GM12878 (cell line): ENCODE results near the gene CLIC5. TPM values are rescaled to one million over a fixed set of nuclear protein-coding genes. Genes with fewer than 3 reads are reported as not detected.

ENCODE experiments used
- ATAC-seq: fragments of 200-7000 bp; cut with Tn5 transposase; 3 replicates; pipeline ENCODE4 v1.9.1; 2020; ENCODE audit warnings: mild to moderate bottlenecking, moderate library complexity
- BruUV-seq: library from RNA; stranded (reverse); fragments of 400-500 nt; replicated peaks from 2 replicates; lab custom pipeline; 2021; lab: Mats Ljungman, UMichigan
- CTCF ChIA-PET: fragments of 300-600 bp; sonication (Branson Sonifier 250); formaldehyde crosslinking; extraction: SDS; loops from one replicate; lab custom pipeline; 2021; ENCODE audit warnings: inconsistent platforms; lab: Yijun Ruan, JAX
- POLR2A ChIA-PET: fragments of 350-600 bp; formaldehyde crosslinking; extraction: SDS; loops from one replicate; lab custom pipeline; 2021; ENCODE audit warnings: inconsistent platforms; lab: Charles Lee
- RAD21 ChIA-PET: fragments of 300-600 bp; sonication (Branson Sonifier 250); formaldehyde crosslinking; loops from one replicate; lab custom pipeline; 2023; ENCODE audit warnings: antibody characterized with exemption; ENCODE audit not compliant: unreplicated experiment; lab: Charles Lee
- SMC1A ChIA-PET: fragments of 300-600 bp; sonication (Branson Sonifier 250); formaldehyde crosslinking; loops from one replicate; lab custom pipeline; 2023; ENCODE audit not compliant: unreplicated experiment, uncharacterized antibody; lab: Charles Lee
- DNase-seq: peaks from one replicate; pipeline ENCODE4 v3.0.0-alpha.2; 2011; ENCODE audit warnings: low read depth, low spot score
- FAIRE-seq: peaks from 3 replicates; lab custom pipeline; 2011; peaks lifted over from hg19 to GRCh38; lab: Jason Lieb, UNC
- H2AFZ ChIP-seq: 2 replicates; pipeline ENCODE4 v1.6.0; 2011; ENCODE audit warnings: low read depth, low read length, control low read depth; ENCODE audit not compliant: control insufficient read depth
- H3K27ac ChIP-seq: 2 replicates; pipeline ENCODE4 v1.5.1; 2011; ENCODE audit warnings: control low read depth; ENCODE audit not compliant: control insufficient read depth, insufficient read depth
- H3K27me3 ChIP-seq, 2 experiments: replicated peaks in 1 of 2; 2 replicates each; pipeline versions ENCODE4 v1.6.0 to v1.6.1; 2011; ENCODE audit warnings: low read length in 1 of 2; ENCODE audit not compliant: control insufficient read depth in 2 of 2, insufficient read depth in 2 of 2
- H3K36me3 ChIP-seq, 2 experiments: 2 replicates each; pipeline ENCODE4 v1.5.1; 2011; ENCODE audit warnings: low read length in 1 of 2; ENCODE audit not compliant: control insufficient read depth in 2 of 2, insufficient read depth in 2 of 2
- H3K4me1 ChIP-seq: 2 replicates; pipeline ENCODE4 v1.6.1; 2011; ENCODE audit warnings: mild to moderate bottlenecking, low read length, moderate library complexity, mixed read lengths; ENCODE audit not compliant: control insufficient read depth, insufficient read depth
- H3K4me2 ChIP-seq: 2 replicates; pipeline ENCODE4 v1.6.0; 2011; ENCODE audit warnings: control low read depth; ENCODE audit not compliant: control insufficient read depth, insufficient read depth
- H3K4me3 ChIP-seq: fragments of 200-600 bp; sonication (generic); 2 replicates; pipeline ENCODE4 v1.5.1; 2016
- H3K79me2 ChIP-seq: 2 replicates; pipeline ENCODE4 v1.6.0; 2011; ENCODE audit warnings: low read length; ENCODE audit not compliant: control insufficient read depth, insufficient read depth
- H3K9ac ChIP-seq: 2 replicates; pipeline ENCODE4 v1.8.0; 2011; ENCODE audit warnings: low read length, control low read depth, mixed read lengths; ENCODE audit not compliant: control insufficient read depth, insufficient read depth
- H3K9me3 ChIP-seq: replicated peaks from 3 replicates; pipeline ENCODE4 v1.5.1; 2011; ENCODE audit warnings: mild to moderate bottlenecking, low read length; ENCODE audit not compliant: control insufficient read depth, insufficient read depth
- H4K20me1 ChIP-seq: 2 replicates; pipeline ENCODE4 v1.6.0; 2011; ENCODE audit not compliant: control insufficient read depth, insufficient read depth
- CBX3 ChIP-seq: fragments of 200-600 bp; sonication (generic); IDR thresholded peaks from 2 replicates; pipeline ENCODE4 v1.6.1; 2016; ENCODE audit warnings: low read depth, borderline replicate concordance
- KLF5 ChIP-seq: fragments of 450-650 bp; IDR thresholded peaks from 2 replicates; pipeline ENCODE4 v1.6.1; 2014; ENCODE audit warnings: mild to moderate bottlenecking; ENCODE audit not compliant: partially characterized antibody
- MXI1 ChIP-seq: fragments of 150-350 bp; IDR thresholded peaks from 2 replicates; pipeline ENCODE4 v1.6.1; 2011; ENCODE audit warnings: low read depth, mild to moderate bottlenecking, inconsistent platforms, low read length, improper control_type of control experiment
- POLR2AphosphoS2 ChIP-seq: IDR thresholded peaks from 2 replicates; pipeline ENCODE4 v1.6.1; 2011; ENCODE audit warnings: low read depth, mild to moderate bottlenecking, low read length, improper control_type of control experiment, moderate library complexity
- SIX5 ChIP-seq: IDR thresholded peaks from 2 replicates; pipeline ENCODE4 v1.6.1; 2011; ENCODE audit warnings: mild to moderate bottlenecking, low read depth, low read length, moderate library complexity; ENCODE audit not compliant: severe bottlenecking
- TAF1 ChIP-seq: IDR thresholded peaks from 2 replicates; pipeline ENCODE4 v1.6.1; 2011; ENCODE audit warnings: mild to moderate bottlenecking, low read depth, low read length, borderline replicate concordance
- WGBS: methylation state at CpG from one replicate; pipeline ENCODE4 v1.1.6; 2016; ENCODE audit warnings: low lambda C conversion rate; ENCODE audit not compliant: insufficient replicate concordance, insufficient coverage; ENCODE audit errors: missing lambda C conversion rate; 5-methylcytosine and 5-hydroxymethylcytosine counted together
- in situ Hi-C: fragments of 300-500 bp; cut with MboI; formaldehyde crosslinking; loops from 9 replicates; pipeline ENCODE4 v1.14.3; 2018; ENCODE audit warnings: mixed read lengths
- intact Hi-C: fragments of 100-400 bp; cut with micrococcal nuclease; formaldehyde crosslinking; loops from one replicate; pipeline ENCODE4 v1.14.2; 2022; ENCODE audit not compliant: unreplicated experiment
- polyA plus RNA-seq, 11 experiments: library from polyadenylated mRNA; depleted of rRNA in 4 of 11; unstranded in 6 of 11; stranded (reverse) in 5 of 11; fragments of >200 nt; fragmentation: Nextera tagmentation in 4 of 11; fragmentation: Illumina TruSeq in 1 of 11; extraction: Ambion mirVana in 4 of 11; extraction: Trizol in 1 of 11; gene quantifications; 1 replicate in 1 of 11; 2 replicates in 10 of 11; pipeline versions ENCODE4 v1.2.1 to v1.2.3, GENCODE V29; 2011 to 2016; ENCODE audit warnings: inconsistent platforms in 2 of 11, missing spikeins in 2 of 11, low read depth in 1 of 11
- total RNA-seq, 4 experiments: library from RNA; depleted of rRNA in 3 of 4; stranded (reverse); fragments of >200 nt in 3 of 4; fragmentation: Illumina TruSeq in 1 of 4; extraction: Trizol in 1 of 4; gene quantifications; 2 replicates each; pipeline versions ENCODE4 v1.2.1 to v1.2.3, GENCODE V29; 2013 to 2021
- TF ChIP-seq, protein P1 (sequence below): IDR thresholded peaks from 2 replicates; pipeline ENCODE4 v1.6.1; 2011; ENCODE audit warnings: mild to moderate bottlenecking, low read depth, low read length, moderate library complexity; ENCODE audit not compliant: insufficient replicate concordance
- TF ChIP-seq, protein P2 (sequence below): fragments of 450-650 bp; IDR thresholded peaks from 2 replicates; pipeline ENCODE4 v1.6.1; 2017; ENCODE audit warnings: antibody characterized with exemption, mild to moderate bottlenecking, moderate library complexity
- TF ChIP-seq, protein P3 (sequence below): fragments of 450-650 bp; IDR thresholded peaks from 2 replicates; pipeline ENCODE4 v1.6.1; 2018; ENCODE audit warnings: borderline replicate concordance, mild to moderate bottlenecking; ENCODE audit not compliant: partially characterized antibody

Gene CLIC5
- total and polyA plus RNA-seq, 10 of the 15 experiments (the other 5 are each of a cell fraction or from before 2014, with no cell fraction given) = 0.01 to 0.08 (median 0.02) TPM; not detected in 7

DNA sequence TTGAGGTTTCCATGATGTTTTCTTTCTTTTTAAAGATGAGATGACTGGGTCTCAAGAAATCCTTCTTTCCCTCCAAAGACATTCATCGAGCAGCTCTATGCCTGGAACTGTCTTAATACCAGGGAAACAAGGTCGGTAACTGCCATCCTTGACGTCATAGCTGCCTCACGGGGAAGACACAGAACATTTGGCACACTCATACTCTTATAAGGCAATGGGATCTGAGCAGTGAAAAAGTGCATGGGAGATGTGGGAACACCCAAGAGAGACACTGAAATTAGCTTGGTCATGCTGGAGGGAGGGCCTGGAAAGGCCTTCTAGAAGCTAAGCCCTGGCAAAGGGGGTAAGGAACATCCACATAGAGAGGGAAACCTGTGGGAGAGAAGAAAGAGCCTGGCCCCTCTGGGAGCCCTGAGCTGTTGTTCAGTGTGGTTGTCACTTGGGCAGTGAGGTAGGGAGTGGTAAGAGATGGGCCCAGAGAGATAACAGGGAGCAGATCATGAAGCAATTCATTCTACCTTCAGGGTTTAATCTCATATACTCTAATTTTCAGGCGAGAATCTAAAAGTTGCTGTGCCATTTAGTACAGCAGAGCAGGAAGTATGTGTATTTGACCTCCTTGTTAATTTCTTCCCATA, 30.8 kb downstream of the CLIC5 start:
- Histone ChIP-seq H3K4me2 (no peak overlapping the region), H3K9me3 (no peaks in the 10 kb centered on the region), H3K27ac (no peak overlapping the region), H3K9ac (no peak overlapping the region), H4K20me1 (no peaks in the 10 kb centered on the region), H3K27me3 (no peaks in the 10 kb centered on the region; a peak in 1 of 4 replicates), H3K79me2 (no peaks in the 10 kb centered on the region), H2AFZ (no peak overlapping the region), H3K4me1 (no peaks in the 10 kb centered on the region), H3K36me3 (no peaks in the 10 kb centered on the region), H3K4me3 (no peak overlapping the region)
- no peak for TF ChIP-seq MXI1
- no peak for TF ChIP-seq TAF1
- no peak for TF ChIP-seq KLF5
- TF ChIP-seq, protein P1, sequence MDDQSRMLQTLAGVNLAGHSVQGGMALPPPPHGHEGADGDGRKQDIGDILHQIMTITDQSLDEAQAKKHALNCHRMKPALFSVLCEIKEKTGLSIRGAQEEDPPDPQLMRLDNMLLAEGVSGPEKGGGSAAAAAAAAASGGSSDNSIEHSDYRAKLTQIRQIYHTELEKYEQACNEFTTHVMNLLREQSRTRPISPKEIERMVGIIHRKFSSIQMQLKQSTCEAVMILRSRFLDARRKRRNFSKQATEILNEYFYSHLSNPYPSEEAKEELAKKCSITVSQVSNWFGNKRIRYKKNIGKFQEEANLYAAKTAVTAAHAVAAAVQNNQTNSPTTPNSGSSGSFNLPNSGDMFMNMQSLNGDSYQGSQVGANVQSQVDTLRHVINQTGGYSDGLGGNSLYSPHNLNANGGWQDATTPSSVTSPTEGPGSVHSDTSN = no peak
- TF ChIP-seq SIX5 = no peak
- TF ChIP-seq POLR2AphosphoS2 = no peak
- TF ChIP-seq, protein P2, sequence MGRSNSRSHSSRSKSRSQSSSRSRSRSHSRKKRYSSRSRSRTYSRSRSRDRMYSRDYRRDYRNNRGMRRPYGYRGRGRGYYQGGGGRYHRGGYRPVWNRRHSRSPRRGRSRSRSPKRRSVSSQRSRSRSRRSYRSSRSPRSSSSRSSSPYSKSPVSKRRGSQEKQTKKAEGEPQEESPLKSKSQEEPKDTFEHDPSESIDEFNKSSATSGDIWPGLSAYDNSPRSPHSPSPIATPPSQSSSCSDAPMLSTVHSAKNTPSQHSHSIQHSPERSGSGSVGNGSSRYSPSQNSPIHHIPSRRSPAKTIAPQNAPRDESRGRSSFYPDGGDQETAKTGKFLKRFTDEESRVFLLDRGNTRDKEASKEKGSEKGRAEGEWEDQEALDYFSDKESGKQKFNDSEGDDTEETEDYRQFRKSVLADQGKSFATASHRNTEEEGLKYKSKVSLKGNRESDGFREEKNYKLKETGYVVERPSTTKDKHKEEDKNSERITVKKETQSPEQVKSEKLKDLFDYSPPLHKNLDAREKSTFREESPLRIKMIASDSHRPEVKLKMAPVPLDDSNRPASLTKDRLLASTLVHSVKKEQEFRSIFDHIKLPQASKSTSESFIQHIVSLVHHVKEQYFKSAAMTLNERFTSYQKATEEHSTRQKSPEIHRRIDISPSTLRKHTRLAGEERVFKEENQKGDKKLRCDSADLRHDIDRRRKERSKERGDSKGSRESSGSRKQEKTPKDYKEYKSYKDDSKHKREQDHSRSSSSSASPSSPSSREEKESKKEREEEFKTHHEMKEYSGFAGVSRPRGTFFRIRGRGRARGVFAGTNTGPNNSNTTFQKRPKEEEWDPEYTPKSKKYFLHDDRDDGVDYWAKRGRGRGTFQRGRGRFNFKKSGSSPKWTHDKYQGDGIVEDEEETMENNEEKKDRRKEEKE = no peak
- no peak for TF ChIP-seq CBX3
- TF ChIP-seq, protein P3, sequence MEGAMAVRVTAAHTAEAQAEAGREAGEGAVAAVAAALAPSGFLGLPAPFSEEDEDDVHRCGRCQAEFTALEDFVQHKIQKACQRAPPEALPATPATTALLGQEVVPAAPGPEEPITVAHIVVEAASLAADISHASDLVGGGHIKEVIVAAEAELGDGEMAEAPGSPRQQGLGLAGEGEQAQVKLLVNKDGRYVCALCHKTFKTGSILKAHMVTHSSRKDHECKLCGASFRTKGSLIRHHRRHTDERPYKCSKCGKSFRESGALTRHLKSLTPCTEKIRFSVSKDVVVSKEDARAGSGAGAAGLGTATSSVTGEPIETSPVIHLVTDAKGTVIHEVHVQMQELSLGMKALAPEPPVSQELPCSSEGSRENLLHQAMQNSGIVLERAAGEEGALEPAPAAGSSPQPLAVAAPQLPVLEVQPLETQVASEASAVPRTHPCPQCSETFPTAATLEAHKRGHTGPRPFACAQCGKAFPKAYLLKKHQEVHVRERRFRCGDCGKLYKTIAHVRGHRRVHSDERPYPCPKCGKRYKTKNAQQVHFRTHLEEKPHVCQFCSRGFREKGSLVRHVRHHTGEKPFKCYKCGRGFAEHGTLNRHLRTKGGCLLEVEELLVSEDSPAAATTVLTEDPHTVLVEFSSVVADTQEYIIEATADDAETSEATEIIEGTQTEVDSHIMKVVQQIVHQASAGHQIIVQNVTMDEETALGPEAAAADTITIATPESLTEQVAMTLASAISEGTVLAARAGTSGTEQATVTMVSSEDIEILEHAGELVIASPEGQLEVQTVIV = no peak
- DNase-seq (no peak), FAIRE-seq (no peak), ATAC-seq (no peak)
- CTCF ChIA-PET = no interaction called here
- WGBS = 21% methylated on average over 5 of the region's 5 CpGs
- BruUV-seq = no TSS peak
- intact Hi-C loops = no loop called here
- RAD21 ChIA-PET = no interaction called here
- SMC1A ChIA-PET = no interaction called here
- POLR2A ChIA-PET = no interaction called here
- in situ Hi-C loops = no loop called here
